ENCODE measurements around the gene IL18.
A peak's percentile ranks its signal among the peaks of the same experiment; 100 is the strongest.
"Not testable (repeated sequence)": the region's sequence is repeated elsewhere in the genome, so short reads cannot be mapped to it uniquely, and the experiment has no call there.

The IL18 gene

DNA sequence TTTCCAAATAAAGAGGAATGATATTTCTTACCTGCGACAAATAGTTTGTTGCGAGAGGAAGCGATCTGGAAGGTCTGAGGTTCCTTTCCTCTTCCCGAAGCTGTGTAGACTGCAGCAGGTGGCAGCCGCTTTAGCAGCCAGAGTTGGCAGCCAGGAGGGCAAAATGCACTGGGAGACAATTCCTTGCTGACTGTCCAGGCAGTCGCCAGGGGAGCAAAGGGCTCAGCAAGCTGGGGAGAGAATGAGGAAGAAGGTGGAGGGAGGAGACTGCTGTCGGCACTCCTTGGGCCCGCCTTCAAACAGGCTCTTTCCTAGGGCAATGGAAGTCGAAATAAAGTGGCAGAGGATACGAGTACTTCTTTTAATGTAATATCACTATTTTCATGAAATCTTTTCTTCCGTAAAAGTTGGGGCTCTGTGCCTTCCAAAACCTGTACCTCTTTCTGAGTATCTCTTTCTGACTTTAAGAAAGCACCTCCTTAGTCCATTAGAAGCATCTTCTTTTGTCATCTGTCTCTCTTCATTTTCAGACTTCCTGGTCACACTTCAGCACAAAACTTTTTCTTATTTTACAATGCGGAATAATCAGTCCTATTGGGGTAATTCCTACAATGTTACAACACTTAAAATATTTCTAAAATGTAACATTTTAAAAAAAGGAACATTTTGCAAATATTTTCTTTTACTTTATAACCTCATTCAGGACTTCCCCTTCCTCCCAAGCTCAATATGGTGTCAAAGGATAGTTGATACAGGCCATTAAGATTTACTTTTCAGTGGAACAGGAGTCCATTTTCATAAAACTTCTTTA is at the start of gene IL18:
IL18 (minus strand) TSS at position 220 of the 811 bp plus-strand sequence. CDS start 9,041 bp downstream, outside the sequence.
- H3K27me3 ChIP-seq (ENCODE audit: control insufficient read depth in 1 of 2, insufficient read depth in 2 of 2, low read length in 2 of 2) = no peaks in the 10 kb centered on the region
- H3K4me3 ChIP-seq (ENCODE audit: low read depth in 1 of 2, low read length in 2 of 2) = peak within 1 kb of the TSS; percentile 63 to 64
- no peaks in the 10 kb centered on the region for H3K9me3 ChIP-seq (ENCODE audit: control insufficient read depth in 1 of 2, low read length in 2 of 2)
- H3K9ac ChIP-seq (ENCODE audit: low read depth in 1 of 2, low read length in 2 of 2) = peak within 1 kb of the TSS; percentile 48 to 49
- no peaks in the 10 kb centered on the region for H3K36me3 ChIP-seq (ENCODE audit: control insufficient read depth in 1 of 2, insufficient read depth in 2 of 2, low read length in 2 of 2)
- peak within 1 kb of the TSS; percentile 27 for H3K27ac ChIP-seq (ENCODE audit: low read depth, low read length)
- peaks cover 4 to 32% of the 10 kb centered on the region in 2 donors for H3K4me1 ChIP-seq (ENCODE audit: control insufficient read depth in 1 of 2, insufficient read depth in 2 of 2, low read length in 2 of 2)

DNA sequence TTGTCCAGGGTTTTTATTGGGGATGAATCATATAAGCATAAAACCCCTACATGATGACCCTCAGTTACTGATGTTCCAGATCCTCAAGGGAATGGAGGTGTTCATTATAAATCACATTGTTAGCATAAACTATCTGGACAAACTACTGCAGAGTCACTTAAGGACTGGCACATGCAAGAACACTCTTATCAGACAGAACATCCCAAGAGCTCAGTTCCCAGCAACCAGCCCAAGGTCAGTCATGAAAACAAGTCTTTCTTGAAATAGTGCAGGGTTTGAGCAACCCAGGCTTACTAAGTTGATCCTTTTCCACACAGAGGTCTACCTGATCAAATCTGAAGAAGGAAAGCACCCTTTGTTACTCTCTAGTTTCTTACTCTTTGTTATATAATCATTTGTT is 48.8 kb upstream of the IL18 start:
- Histone ChIP-seq H3K27me3 (ENCODE audit: control insufficient read depth in 1 of 2, insufficient read depth in 2 of 2, low read length in 2 of 2) (no peaks in the 10 kb centered on the region), H3K4me1 (ENCODE audit: control insufficient read depth in 1 of 2, insufficient read depth in 2 of 2, low read length in 2 of 2) (no peaks in the 10 kb centered on the region), H3K36me3 (ENCODE audit: control insufficient read depth in 1 of 2, insufficient read depth in 2 of 2, low read length in 2 of 2) (no peaks in the 10 kb centered on the region), H3K27ac (ENCODE audit: low read depth, low read length) (no peak overlapping the region), H3K9me3 (ENCODE audit: control insufficient read depth in 1 of 2, low read length in 2 of 2) (no peaks in the 10 kb centered on the region), H3K9ac (ENCODE audit: low read depth in 1 of 2, low read length in 2 of 2) (no peak overlapping the region), H3K4me3 (ENCODE audit: low read depth in 1 of 2, low read length in 2 of 2) (no peak overlapping the region)

- Histone ChIP-seq H3K4me3 (ENCODE audit: low read depth in 1 of 2, low read length in 2 of 2) (no peak overlapping the region), H3K4me1 (ENCODE audit: control insufficient read depth in 1 of 2, insufficient read depth in 2 of 2, low read length in 2 of 2) (no peaks in the 10 kb centered on the region), H3K9me3 (ENCODE audit: control insufficient read depth in 1 of 2, low read length in 2 of 2) (no peaks in the 10 kb centered on the region), H3K9ac (ENCODE audit: low read depth in 1 of 2, low read length in 2 of 2) (no peak overlapping the region), H3K27ac (ENCODE audit: low read depth, low read length) (no peak overlapping the region), H3K27me3 (ENCODE audit: control insufficient read depth in 1 of 2, insufficient read depth in 2 of 2, low read length in 2 of 2) (no peaks in the 10 kb centered on the region), H3K36me3 (ENCODE audit: control insufficient read depth in 1 of 2, insufficient read depth in 2 of 2, low read length in 2 of 2) (no peaks in the 10 kb centered on the region)
Measured at GRCh38 chr11:112212290-112212689, 48.4 kb upstream of the IL18 start.

GRCh38 chr11:112211536-112211935 is 47.6 kb upstream of the IL18 start:
- Histone ChIP-seq H3K27ac (ENCODE audit: low read depth, low read length) (no peak overlapping the region), H3K4me1 (ENCODE audit: control insufficient read depth in 1 of 2, insufficient read depth in 2 of 2, low read length in 2 of 2) (no peaks in the 10 kb centered on the region), H3K27me3 (ENCODE audit: control insufficient read depth in 1 of 2, insufficient read depth in 2 of 2, low read length in 2 of 2) (no peaks in the 10 kb centered on the region), H3K4me3 (ENCODE audit: low read depth in 1 of 2, low read length in 2 of 2) (no peak overlapping the region), H3K9me3 (ENCODE audit: control insufficient read depth in 1 of 2, low read length in 2 of 2) (no peaks in the 10 kb centered on the region), H3K9ac (ENCODE audit: low read depth in 1 of 2, low read length in 2 of 2) (no peak overlapping the region), H3K36me3 (ENCODE audit: control insufficient read depth in 1 of 2, insufficient read depth in 2 of 2, low read length in 2 of 2) (no peaks in the 10 kb centered on the region)

- no peak overlapping the region for H3K9ac ChIP-seq (ENCODE audit: low read depth in 1 of 2, low read length in 2 of 2)
- H3K4me1 ChIP-seq (ENCODE audit: control insufficient read depth in 1 of 2, insufficient read depth in 2 of 2, low read length in 2 of 2) = no peaks in the 10 kb centered on the region
- H3K4me3 ChIP-seq (ENCODE audit: low read depth in 1 of 2, low read length in 2 of 2) = no peak overlapping the region
- no peaks in the 10 kb centered on the region for H3K9me3 ChIP-seq (ENCODE audit: control insufficient read depth in 1 of 2, low read length in 2 of 2)
- no peaks in the 10 kb centered on the region for H3K27me3 ChIP-seq (ENCODE audit: control insufficient read depth in 1 of 2, insufficient read depth in 2 of 2, low read length in 2 of 2)
- H3K27ac ChIP-seq (ENCODE audit: low read depth, low read length) = no peak overlapping the region
- H3K36me3 ChIP-seq (ENCODE audit: control insufficient read depth in 1 of 2, insufficient read depth in 2 of 2, low read length in 2 of 2) = no peaks in the 10 kb centered on the region
Measured at GRCh38 chr11:112210890-112211289, 47.0 kb upstream of the IL18 start.

GRCh38 chr11:112206071-112206470 is 42.2 kb upstream of the IL18 start:
- no peak overlapping the region for H3K9ac ChIP-seq (ENCODE audit: low read depth in 1 of 2, low read length in 2 of 2)
- H3K4me3 ChIP-seq (ENCODE audit: low read depth in 1 of 2, low read length in 2 of 2) = no peak overlapping the region
- no peaks in the 10 kb centered on the region for H3K27me3 ChIP-seq (ENCODE audit: control insufficient read depth in 1 of 2, insufficient read depth in 2 of 2, low read length in 2 of 2)
- no peaks in the 10 kb centered on the region for H3K36me3 ChIP-seq (ENCODE audit: control insufficient read depth in 1 of 2, insufficient read depth in 2 of 2, low read length in 2 of 2)
- H3K4me1 ChIP-seq (ENCODE audit: control insufficient read depth in 1 of 2, insufficient read depth in 2 of 2, low read length in 2 of 2) = no peaks in the 10 kb centered on the region
- H3K27ac ChIP-seq (ENCODE audit: low read depth, low read length) = no peak overlapping the region
- no peaks in the 10 kb centered on the region for H3K9me3 ChIP-seq (ENCODE audit: control insufficient read depth in 1 of 2, low read length in 2 of 2)

GRCh38 chr11:112200252-112200651 is 36.4 kb upstream of the IL18 start:
- Histone ChIP-seq H3K27me3 (ENCODE audit: control insufficient read depth in 1 of 2, insufficient read depth in 2 of 2, low read length in 2 of 2) (no peaks in the 10 kb centered on the region), H3K27ac (ENCODE audit: low read depth, low read length) (no peak overlapping the region), H3K9me3 (ENCODE audit: control insufficient read depth in 1 of 2, low read length in 2 of 2) (no peaks in the 10 kb centered on the region), H3K4me3 (ENCODE audit: low read depth in 1 of 2, low read length in 2 of 2) (no peak overlapping the region), H3K9ac (ENCODE audit: low read depth in 1 of 2, low read length in 2 of 2) (no peak overlapping the region), H3K4me1 (ENCODE audit: control insufficient read depth in 1 of 2, insufficient read depth in 2 of 2, low read length in 2 of 2) (peaks cover 0 to 6% of the 10 kb centered on the region in 2 donors), H3K36me3 (ENCODE audit: control insufficient read depth in 1 of 2, insufficient read depth in 2 of 2, low read length in 2 of 2) (no peaks in the 10 kb centered on the region)

DNA sequence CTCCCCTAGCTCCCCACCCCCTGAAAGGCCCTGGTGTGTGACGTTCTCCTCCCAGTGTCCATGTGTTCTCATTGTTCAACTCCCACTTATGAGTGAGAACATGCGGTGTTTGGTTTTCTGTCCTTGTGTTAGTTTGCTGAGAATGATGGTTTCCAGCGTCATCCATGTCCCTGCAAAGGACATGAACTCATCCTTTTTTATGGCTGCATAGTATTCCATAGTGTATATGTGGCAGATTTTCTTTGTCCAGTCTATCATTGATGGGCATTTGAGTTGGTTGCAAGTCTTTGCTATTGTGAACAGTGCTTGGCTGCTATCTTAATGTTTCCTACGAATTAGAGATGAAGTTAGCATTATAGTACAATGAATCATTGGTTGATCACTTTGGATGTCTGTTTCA is 35.2 kb upstream of the IL18 start:
- not testable (repeated sequence) for H3K36me3 ChIP-seq (ENCODE audit: control insufficient read depth in 1 of 2, insufficient read depth in 2 of 2, low read length in 2 of 2); H3K27me3 ChIP-seq (ENCODE audit: control insufficient read depth in 1 of 2, insufficient read depth in 2 of 2, low read length in 2 of 2); H3K27ac ChIP-seq (ENCODE audit: low read depth, low read length); H3K4me3 ChIP-seq (ENCODE audit: low read depth in 1 of 2, low read length in 2 of 2); H3K9me3 ChIP-seq (ENCODE audit: control insufficient read depth in 1 of 2, low read length in 2 of 2); H3K4me1 ChIP-seq (ENCODE audit: control insufficient read depth in 1 of 2, insufficient read depth in 2 of 2, low read length in 2 of 2); H3K9ac ChIP-seq (ENCODE audit: low read depth in 1 of 2, low read length in 2 of 2)

GRCh38 chr11:112196519-112197087 is 32.7 kb upstream of the IL18 start:
- Histone ChIP-seq H3K9ac (ENCODE audit: low read depth in 1 of 2, low read length in 2 of 2) (no peak overlapping the region), H3K4me1 (ENCODE audit: control insufficient read depth in 1 of 2, insufficient read depth in 2 of 2, low read length in 2 of 2) (peaks cover 0 to 6% of the 10 kb centered on the region in 2 donors), H3K9me3 (ENCODE audit: control insufficient read depth in 1 of 2, low read length in 2 of 2) (no peaks in the 10 kb centered on the region), H3K27me3 (ENCODE audit: control insufficient read depth in 1 of 2, insufficient read depth in 2 of 2, low read length in 2 of 2) (no peaks in the 10 kb centered on the region), H3K4me3 (ENCODE audit: low read depth in 1 of 2, low read length in 2 of 2) (no peak overlapping the region), H3K27ac (ENCODE audit: low read depth, low read length) (no peak overlapping the region), H3K36me3 (ENCODE audit: control insufficient read depth in 1 of 2, insufficient read depth in 2 of 2, low read length in 2 of 2) (no peaks in the 10 kb centered on the region)

DNA sequence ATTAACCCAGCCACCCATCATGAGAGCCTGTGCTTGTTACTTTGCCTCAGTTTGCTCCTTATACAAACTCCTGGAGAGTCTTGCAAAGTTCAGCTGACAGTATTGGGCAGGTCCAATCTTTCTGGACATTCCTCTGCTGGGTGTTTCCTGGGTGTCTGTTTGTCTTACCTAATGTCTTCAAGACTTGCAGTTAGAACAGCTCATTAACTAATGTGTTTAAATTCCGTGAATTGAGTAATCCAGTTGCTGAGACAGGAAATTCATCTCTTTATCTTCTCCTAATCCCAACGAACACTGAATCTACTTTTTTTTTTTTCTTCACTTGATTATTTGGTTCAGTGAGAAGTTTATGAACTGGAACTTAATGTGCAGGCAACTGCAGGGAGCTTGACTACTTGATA is 32.1 kb upstream of the IL18 start:
- H3K27ac ChIP-seq (ENCODE audit: low read depth, low read length) = no peak overlapping the region
- no peaks in the 10 kb centered on the region for H3K36me3 ChIP-seq (ENCODE audit: control insufficient read depth in 1 of 2, insufficient read depth in 2 of 2, low read length in 2 of 2)

More for the DNA sequence above, 32.1 kb upstream of the IL18 start:
- H3K4me3 ChIP-seq (ENCODE audit: low read depth in 1 of 2, low read length in 2 of 2) = no peak overlapping the region
- peaks cover 0 to 6% of the 10 kb centered on the region in 2 donors for H3K4me1 ChIP-seq (ENCODE audit: control insufficient read depth in 1 of 2, insufficient read depth in 2 of 2, low read length in 2 of 2)
- no peaks in the 10 kb centered on the region for H3K27me3 ChIP-seq (ENCODE audit: control insufficient read depth in 1 of 2, insufficient read depth in 2 of 2, low read length in 2 of 2)
- no peak overlapping the region for H3K9ac ChIP-seq (ENCODE audit: low read depth in 1 of 2, low read length in 2 of 2)
- no peaks in the 10 kb centered on the region for H3K9me3 ChIP-seq (ENCODE audit: control insufficient read depth in 1 of 2, low read length in 2 of 2)

Data from duodenal mucosa (tissue), 2 donors.